ENCODE data around the gene MRGPRG. TPM values are rescaled to one million over a fixed set of nuclear protein-coding genes. Genes with fewer than 3 reads are reported as not detected.

Gene MRGPRG
- total RNA-seq, 1 experiment from 2014 or later = not detected

- POLR2A ChIA-PET = no interaction called here
Observed at GRCh38 chr11:3184732-3185347, 33.8 kb downstream of the MRGPRG start.

DNA sequence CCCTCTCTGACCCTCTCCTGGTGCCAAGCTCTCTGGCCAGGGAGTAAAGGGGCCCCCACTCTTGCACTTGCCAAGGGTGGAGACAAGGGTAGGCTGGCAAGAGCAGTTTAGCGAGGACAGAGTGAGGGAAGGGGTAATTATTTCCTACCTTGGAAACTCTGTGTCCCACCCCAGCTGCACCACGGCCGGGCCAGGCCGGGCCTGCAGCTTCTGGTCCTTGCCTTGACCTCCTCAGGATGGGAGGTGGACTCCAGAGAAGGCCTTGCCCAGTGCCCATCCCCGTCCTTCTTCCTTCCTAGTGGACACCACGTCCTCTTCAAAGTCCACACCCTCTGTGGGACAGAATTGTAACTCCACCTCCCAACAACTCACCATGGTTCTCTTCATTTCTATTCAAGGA, 35.1 kb downstream of the MRGPRG start:
- ChIA-PET POLR2A (no interaction called here), CTCF (no interaction called here)
- intact Hi-C loops (cut with micrococcal nuclease; ENCODE audit: unreplicated experiment) (no loop called here), in situ Hi-C loops (cut with HindIII; ENCODE audit: low pct_unique_long_range_greater_than_20kb, low sequenced_read_pairs) (no loop called here)
- Histone ChIP-seq H3K4me3 (ENCODE audit: low read depth in 2 of 2, low read length in 2 of 2) (no peak overlapping the region), H3K36me3 (ENCODE audit: control insufficient read depth, insufficient read depth, low read length) (no peaks in the 10 kb centered on the region), H3K9me3 (ENCODE audit: control insufficient read depth, insufficient read depth, low read depth, low read length) (no peaks in the 10 kb centered on the region), H3K27ac (ENCODE audit: low read length) (no peak overlapping the region), H3K27me3 (ENCODE audit: control insufficient read depth, insufficient read depth, low read length) (no peaks in the 10 kb centered on the region), H3K4me1 (ENCODE audit: control insufficient read depth, insufficient read depth, low read length) (no peaks in the 10 kb centered on the region)
- TF ChIP-seq TCF7L2 (IDR thresholded peaks at IDR 0.05; ENCODE audit: low read depth, low read length) (no peak), CTCF (IDR thresholded peaks at IDR 0.05) (no peak)
- TF ChIP-seq, protein P1, sequence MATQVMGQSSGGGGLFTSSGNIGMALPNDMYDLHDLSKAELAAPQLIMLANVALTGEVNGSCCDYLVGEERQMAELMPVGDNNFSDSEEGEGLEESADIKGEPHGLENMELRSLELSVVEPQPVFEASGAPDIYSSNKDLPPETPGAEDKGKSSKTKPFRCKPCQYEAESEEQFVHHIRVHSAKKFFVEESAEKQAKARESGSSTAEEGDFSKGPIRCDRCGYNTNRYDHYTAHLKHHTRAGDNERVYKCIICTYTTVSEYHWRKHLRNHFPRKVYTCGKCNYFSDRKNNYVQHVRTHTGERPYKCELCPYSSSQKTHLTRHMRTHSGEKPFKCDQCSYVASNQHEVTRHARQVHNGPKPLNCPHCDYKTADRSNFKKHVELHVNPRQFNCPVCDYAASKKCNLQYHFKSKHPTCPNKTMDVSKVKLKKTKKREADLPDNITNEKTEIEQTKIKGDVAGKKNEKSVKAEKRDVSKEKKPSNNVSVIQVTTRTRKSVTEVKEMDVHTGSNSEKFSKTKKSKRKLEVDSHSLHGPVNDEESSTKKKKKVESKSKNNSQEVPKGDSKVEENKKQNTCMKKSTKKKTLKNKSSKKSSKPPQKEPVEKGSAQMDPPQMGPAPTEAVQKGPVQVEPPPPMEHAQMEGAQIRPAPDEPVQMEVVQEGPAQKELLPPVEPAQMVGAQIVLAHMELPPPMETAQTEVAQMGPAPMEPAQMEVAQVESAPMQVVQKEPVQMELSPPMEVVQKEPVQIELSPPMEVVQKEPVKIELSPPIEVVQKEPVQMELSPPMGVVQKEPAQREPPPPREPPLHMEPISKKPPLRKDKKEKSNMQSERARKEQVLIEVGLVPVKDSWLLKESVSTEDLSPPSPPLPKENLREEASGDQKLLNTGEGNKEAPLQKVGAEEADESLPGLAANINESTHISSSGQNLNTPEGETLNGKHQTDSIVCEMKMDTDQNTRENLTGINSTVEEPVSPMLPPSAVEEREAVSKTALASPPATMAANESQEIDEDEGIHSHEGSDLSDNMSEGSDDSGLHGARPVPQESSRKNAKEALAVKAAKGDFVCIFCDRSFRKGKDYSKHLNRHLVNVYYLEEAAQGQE (IDR thresholded peaks at IDR 0.05; ENCODE audit: insufficient read depth in 1 of 2, low read depth in 2 of 2, low read length in 1 of 2) = no peak
- DNase-seq (ENCODE audit: low read depth, low spot score) (no peak), ATAC-seq (no peak)
- BruUV-seq (replicated peaks) = no TSS peak

More at GRCh38 chr11:3184732-3185347, 33.8 kb downstream of the MRGPRG start:
- in situ Hi-C loops (cut with HindIII; ENCODE audit: low pct_unique_long_range_greater_than_20kb, low sequenced_read_pairs) (no loop called here), intact Hi-C loops (cut with micrococcal nuclease; ENCODE audit: unreplicated experiment) (no loop called here)
- ATAC-seq (no peak), DNase-seq (ENCODE audit: low read depth, low spot score) (no peak)
- no peak overlapping the region for H3K4me3 ChIP-seq (ENCODE audit: low read depth in 2 of 2, low read length in 2 of 2)
- CTCF ChIA-PET = no interaction called here
- H3K27me3 ChIP-seq (ENCODE audit: control insufficient read depth, insufficient read depth, low read length) = no peaks in the 10 kb centered on the region
- BruUV-seq (replicated peaks) = no TSS peak
- TF ChIP-seq TCF7L2 (IDR thresholded peaks at IDR 0.05; ENCODE audit: low read depth, low read length) (no peak), CTCF (IDR thresholded peaks at IDR 0.05) (no peak), POLR2AphosphoS5 (IDR thresholded peaks at IDR 0.05; ENCODE audit: low read depth, low read length) (no peak), SIN3A (IDR thresholded peaks at IDR 0.05; ENCODE audit: borderline replicate concordance, insufficient read depth, low read depth, low read length) (no peak)
- TF ChIP-seq, protein P1 (IDR thresholded peaks at IDR 0.05; ENCODE audit: insufficient read depth in 1 of 2, low read depth in 2 of 2, low read length in 1 of 2) = no peak
- H3K9me3 ChIP-seq (ENCODE audit: control insufficient read depth, insufficient read depth, low read depth, low read length) = no peaks in the 10 kb centered on the region
- no peak overlapping the region for H3K27ac ChIP-seq (ENCODE audit: low read length)
- no peaks in the 10 kb centered on the region for H3K36me3 ChIP-seq (ENCODE audit: control insufficient read depth, insufficient read depth, low read length)
- no peaks in the 10 kb centered on the region for H3K4me1 ChIP-seq (ENCODE audit: control insufficient read depth, insufficient read depth, low read length)

Measured in Panc1 (cell line).